Measurements from ENCODE around the gene MDK. TPM values are rescaled to one million over a fixed set of nuclear protein-coding genes. Genes with fewer than 3 reads are reported as not detected.
A peak's percentile ranks its signal among the peaks of the same experiment; 100 is the strongest.

MDK gene, protein sequence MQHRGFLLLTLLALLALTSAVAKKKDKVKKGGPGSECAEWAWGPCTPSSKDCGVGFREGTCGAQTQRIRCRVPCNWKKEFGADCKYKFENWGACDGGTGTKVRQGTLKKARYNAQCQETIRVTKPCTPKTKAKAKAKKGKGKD
- 18.3 and 18.4 TPM in 2 replicates for polyA plus RNA-seq (2011; rRNA removed)
- 41.1 and 43.1 TPM in 2 replicates for polyA plus RNA-seq (2012; cell fraction: cytosol; rRNA removed)
- 15.2 and 20.4 TPM in 2 replicates for polyA plus RNA-seq (2012; cell fraction: nucleus; rRNA removed)
- polyA plus RNA-seq (2017; fragmentation: RNase III; extraction: RNeasy Plus Mini Kit Qiagen cat#74134 plus additional on column Dnase treatment): 12.8 to 15.1 TPM (median 13.6 TPM) in 3 replicates
- 3.8 and 6.6 TPM in 2 replicates for polyA minus RNA-seq (2011; rRNA and poly(A)+ RNA removed)

DNA sequence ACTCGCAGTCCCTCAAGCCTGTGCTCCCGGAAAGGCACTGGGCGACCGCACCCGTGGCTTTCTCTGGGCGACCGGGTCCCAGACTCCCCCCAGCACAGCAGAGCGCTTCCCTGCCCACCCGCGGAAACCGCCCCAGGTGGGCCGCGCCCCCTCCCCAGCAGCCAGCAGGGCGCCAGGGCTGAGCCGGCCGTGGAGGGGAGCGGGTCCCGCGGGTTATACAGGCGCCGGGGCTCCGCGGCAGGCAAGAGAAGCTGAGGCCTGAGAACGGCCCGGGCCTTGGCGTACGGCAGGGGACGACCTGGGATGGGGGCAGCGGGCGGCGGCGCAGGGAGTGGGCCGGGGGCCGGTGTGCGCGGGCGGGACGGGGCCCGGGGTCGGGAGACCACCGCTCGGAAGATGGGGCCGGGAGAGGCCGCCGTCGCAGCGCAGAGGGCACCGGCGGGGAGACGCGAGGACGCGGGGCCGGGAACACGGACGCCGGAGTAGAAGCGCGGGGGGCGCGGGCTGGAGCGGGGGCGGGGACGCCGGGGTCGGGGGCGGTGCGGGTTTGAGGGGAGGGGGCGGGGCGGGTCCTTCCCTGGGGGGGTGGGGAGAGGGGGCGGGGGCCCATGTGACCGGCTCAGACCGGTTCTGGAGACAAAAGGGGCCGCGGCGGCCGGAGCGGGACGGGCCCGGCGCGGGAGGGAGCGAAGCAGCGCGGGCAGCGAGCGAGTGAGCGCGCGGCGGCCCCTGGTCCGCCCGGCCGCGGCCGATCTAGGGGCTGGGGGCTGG lies at the start of gene MDK:
MDK (plus strand) TSS at position 622 of the 771 bp plus-strand sequence. CDS start 389 bp downstream, outside the sequence.
- Histone ChIP-seq H3K9me3 (no peaks in the 10 kb centered on the region), H3K27ac (peak within 1 kb of the TSS; percentile 37 to 85), H3K4me2 (peak within 1 kb of the TSS; percentile 99), H3K4me1 (peaks cover 11% of the 10 kb centered on the region), H3K4me3 (peak within 1 kb of the TSS; percentile 48)
- DNase-seq (ENCODE audit: low read depth in 1 of 2, low spot score in 1 of 2) (no peak), FAIRE-seq (no peak), ATAC-seq (peak in 1 of 2 experiments; percentile 10; a peak in 2 of 6 replicates)
- WGBS (ENCODE audit: missing lambda C conversion rate): 36% methylated on average over 3 of the region's 96 CpGs
- ChIA-PET CTCF (interaction anchor here (0.5 to 19.6 kb wide), 2 partner anchors 9 to 277 kb away, joined by 3 to 220 read pairs; partner anchors contain the start of gene CHRM4), POLR2A (no interaction called here)
- TF ChIP-seq RFX5 (IDR thresholded peaks at IDR 0.05): no peak

- ATAC-seq (no peak), FAIRE-seq (no peak), DNase-seq (ENCODE audit: low read depth in 1 of 2, low spot score in 1 of 2) (no peak)
- 85% methylated on average over 7 of the region's 8 CpGs for WGBS (ENCODE audit: missing lambda C conversion rate)
- Histone ChIP-seq H3K4me2 (no peak overlapping the region), H3K9me3 (no peaks in the 10 kb centered on the region), H3K4me1 (no peaks in the 10 kb centered on the region), H3K27ac (no peak overlapping the region), H3K4me3 (no peak overlapping the region)
- TF ChIP-seq, protein P1, sequence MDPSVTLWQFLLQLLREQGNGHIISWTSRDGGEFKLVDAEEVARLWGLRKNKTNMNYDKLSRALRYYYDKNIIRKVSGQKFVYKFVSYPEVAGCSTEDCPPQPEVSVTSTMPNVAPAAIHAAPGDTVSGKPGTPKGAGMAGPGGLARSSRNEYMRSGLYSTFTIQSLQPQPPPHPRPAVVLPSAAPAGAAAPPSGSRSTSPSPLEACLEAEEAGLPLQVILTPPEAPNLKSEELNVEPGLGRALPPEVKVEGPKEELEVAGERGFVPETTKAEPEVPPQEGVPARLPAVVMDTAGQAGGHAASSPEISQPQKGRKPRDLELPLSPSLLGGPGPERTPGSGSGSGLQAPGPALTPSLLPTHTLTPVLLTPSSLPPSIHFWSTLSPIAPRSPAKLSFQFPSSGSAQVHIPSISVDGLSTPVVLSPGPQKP (IDR thresholded peaks at IDR 0.05; ENCODE audit: low read depth, low read length): no peak
- TF ChIP-seq HEYL (CRISPR knock-in tag; IDR thresholded peaks at IDR 0.05): no peak
- no peak for TF ChIP-seq CHD2 (IDR thresholded peaks at IDR 0.05; ENCODE audit: low read length, partially characterized antibody)
- no peak for TF ChIP-seq ZSCAN20 (CRISPR knock-in tag; IDR thresholded peaks at IDR 0.05)
- TF ChIP-seq FOXS1 (CRISPR knock-in tag; IDR thresholded peaks at IDR 0.05): no peak
- no peak for TF ChIP-seq RARB (CRISPR knock-in tag; IDR thresholded peaks at IDR 0.05)
- TF ChIP-seq PHF8 (IDR thresholded peaks at IDR 0.05; ENCODE audit: borderline replicate concordance, low read depth): no peak
- TF ChIP-seq CEBPB (IDR thresholded peaks at IDR 0.05): no peak
- CTCF ChIA-PET: interaction anchor here (0.8 to 3.3 kb wide), 6 partner anchors 10 to 337 kb away, joined by 3 to 23 read pairs (median 4); no protein-coding TSS in a partner anchor
- POLR2A ChIA-PET: no interaction called here
These were observed 49.3 kb upstream of the MDK start for GRCh38 chr11:46332093-46332567.

- no peak for TF ChIP-seq GATA3 (IDR thresholded peaks at IDR 0.05; ENCODE audit: borderline replicate concordance)
- TF ChIP-seq KDM5A (IDR thresholded peaks at IDR 0.05): no peak
- no peak for TF ChIP-seq HEYL (CRISPR knock-in tag; IDR thresholded peaks at IDR 0.05)
- no peak for TF ChIP-seq NR3C1 (IDR thresholded peaks at IDR 0.05)
- TF ChIP-seq, protein P2, sequence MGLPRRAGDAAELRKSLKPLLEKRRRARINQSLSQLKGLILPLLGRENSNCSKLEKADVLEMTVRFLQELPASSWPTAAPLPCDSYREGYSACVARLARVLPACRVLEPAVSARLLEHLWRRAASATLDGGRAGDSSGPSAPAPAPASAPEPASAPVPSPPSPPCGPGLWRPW (IDR thresholded peaks at IDR 0.05): no peak
- TF ChIP-seq SREBF2 (IDR thresholded peaks at IDR 0.05): no peak
- TF ChIP-seq RFX5 (IDR thresholded peaks at IDR 0.05): no peak
- Histone ChIP-seq H3K27ac (peak overlapping the region in 1 of 2 experiments; percentile 30; a peak in 2 of 6 replicates), H3K4me3 (peak overlapping the region; percentile 28; the same call in 1 of the 3 replicates), H3K4me1 (no peaks in the 10 kb centered on the region), H3K9me3 (no peaks in the 10 kb centered on the region), H3K4me2 (peak overlapping the region; percentile 73)
- CTCF ChIA-PET: interaction anchor here (0.8 to 1.5 kb wide), 9 partner anchors 10 to 338 kb away, joined by 3 to 6 read pairs (median 4); no protein-coding TSS in a partner anchor
- DNase-seq (ENCODE audit: low read depth in 1 of 2, low spot score in 1 of 2): no peak
- 57% methylated on average over 28 of the region's 99 CpGs for WGBS (ENCODE audit: missing lambda C conversion rate)
- POLR2A ChIA-PET: no interaction called here
- ATAC-seq: peak in 1 of 2 experiments; percentile 45; a peak in 2 of 6 replicates
- FAIRE-seq: no peak
These were observed 48.7 kb upstream of the MDK start for GRCh38 chr11:46332568-46333393.

All from A549 (cell line).